ENCODE measurements around the gene FTHL17. TPM values are rescaled to one million over a fixed set of nuclear protein-coding genes. Genes with fewer than 3 reads are reported as not detected.

The FTHL17 gene
- total RNA-seq (2022; extraction: Qiagen RNA extraction; ENCODE audit: low read depth), result not detected in 5 replicates

GRCh38 chrX:31071725-31072124 lies at the start of gene FTHL17:
Gene FTHL17 (minus strand): TSS chrX:31072041. CDS start chrX:31071953, 88 bp downstream.

Other genes starting within 250 kb of the FTHL17 start
- gene TAB3, start 182.8 kb downstream of the FTHL17 start, total RNA-seq (2022; extraction: Qiagen RNA extraction; ENCODE audit: low read depth), result 4.4 to 10.8 TPM (median 10.2 TPM) in 5 replicates